Naive thymus-derived CD4-positive, alpha-beta T cell (primary cell): ENCODE measurements around the gene OR2L8. TPM values are rescaled to one million over a fixed set of nuclear protein-coding genes. Genes with fewer than 3 reads are reported as not detected.

Experiments
- ATAC-seq: fragments of 150-1000 bp; cut with Tn5 transposase; 2 replicates; pipeline ENCODE4 v1.10.0; 2021; ENCODE audit warnings: mild to moderate bottlenecking, moderate library complexity
- CTCF ChIA-PET: fragments of 350-600 bp; sonication (Branson Sonifier 250); formaldehyde crosslinking; loops from one replicate; lab custom pipeline; 2021; ENCODE audit warnings: antibody characterized with exemption; lab: Charles Lee
- POLR2A ChIA-PET: fragments of 350-600 bp; sonication (Branson Sonifier 250); formaldehyde crosslinking; loops from one replicate; lab custom pipeline; 2021; ENCODE audit warnings: antibody characterized with exemption, inconsistent platforms; lab: Charles Lee
- DNase-seq, 9 donors: peaks; one replicate each; pipeline versions ENCODE4 v3.0.0 to v3.0.0-alpha.2; 2020 to 2022; ENCODE audit warnings: mixed read lengths in 1 of 9
- H3K27ac ChIP-seq: one replicate; pipeline ENCODE4 v1.7.0; 2013; ENCODE audit warnings: mild to moderate bottlenecking, low read depth, low read length, moderate library complexity
- H3K27me3 ChIP-seq, 2 donors: one replicate each; pipeline ENCODE4 v1.7.0; 2013; ENCODE audit warnings: low read length in 2 of 2, mild to moderate bottlenecking in 2 of 2, moderate library complexity in 2 of 2; ENCODE audit not compliant: control insufficient read depth in 2 of 2, insufficient read depth in 2 of 2
- H3K36me3 ChIP-seq, 3 experiments: 1 replicate in 2 of 3; 2 replicates in 1 of 3; pipeline ENCODE4 v1.7.0; 2013; ENCODE audit warnings: low read length in 3 of 3, mild to moderate bottlenecking in 3 of 3, moderate library complexity in 1 of 3; ENCODE audit not compliant: insufficient read depth in 3 of 3, control insufficient read depth in 2 of 3
- H3K4me1 ChIP-seq, 2 donors: one replicate each; pipeline ENCODE4 v1.7.0; 2013; ENCODE audit warnings: low read length in 2 of 2, mild to moderate bottlenecking in 2 of 2, moderate library complexity in 1 of 2; ENCODE audit not compliant: control insufficient read depth in 2 of 2, insufficient read depth in 2 of 2
- H3K4me3 ChIP-seq: 2 replicates; pipeline ENCODE4 v1.7.0; 2013; ENCODE audit warnings: mild to moderate bottlenecking, low read length
- H3K9me3 ChIP-seq, 3 experiments: 1 replicate in 2 of 3; 2 replicates in 1 of 3; pipeline ENCODE4 v1.7.0; 2013; ENCODE audit warnings: low read length in 3 of 3; ENCODE audit not compliant: control insufficient read depth in 2 of 3
- H3K27ac Mint-ChIP-seq, 9 donors: one replicate each; pipeline ENCODE4 v1.8.0; 2020 to 2022; ENCODE audit warnings: mixed read lengths in 9 of 9, mild to moderate bottlenecking in 8 of 9, moderate library complexity in 5 of 9, inconsistent platforms in 2 of 9
- H3K27me3 Mint-ChIP-seq, 5 donors: one replicate each; pipeline ENCODE4 v1.8.0; 2021 to 2022; ENCODE audit warnings: mixed read lengths in 5 of 5, mild to moderate bottlenecking in 1 of 5
- H3K36me3 Mint-ChIP-seq, 5 donors: one replicate each; pipeline ENCODE4 v1.8.0; 2020 to 2022; ENCODE audit warnings: mixed read lengths in 5 of 5, mild to moderate bottlenecking in 3 of 5, inconsistent platforms in 1 of 5
- H3K4me1 Mint-ChIP-seq, 7 donors: one replicate each; pipeline ENCODE4 v1.8.0; 2020 to 2022; ENCODE audit warnings: mixed read lengths in 7 of 7, mild to moderate bottlenecking in 3 of 7, inconsistent platforms in 1 of 7
- H3K4me3 Mint-ChIP-seq, 10 donors: one replicate each; pipeline ENCODE4 v1.8.0; 2020 to 2022; ENCODE audit warnings: mild to moderate bottlenecking in 10 of 10, mixed read lengths in 10 of 10, moderate library complexity in 6 of 10, inconsistent platforms in 2 of 10
- H3K9me3 Mint-ChIP-seq, 11 donors: one replicate each; pipeline ENCODE4 v1.8.0; 2020 to 2022; ENCODE audit warnings: mixed read lengths in 11 of 11, mild to moderate bottlenecking in 4 of 11, inconsistent platforms in 1 of 11, moderate library complexity in 1 of 11
- intact Hi-C, 2 donors: fragments of 100-400 bp; cut with micrococcal nuclease; formaldehyde crosslinking; loops; one replicate each; pipeline ENCODE4 v1.15.1; 2023
- polyA plus RNA-seq, 2 donors: library from polyadenylated mRNA; unstranded; fragments of 300-500 nt; fragmentation: Illumina TruSeq; gene quantifications; one replicate each; pipeline ENCODE4 v1.2.3, GENCODE V29; 2021
- total RNA-seq, 6 experiments: library from RNA in 5 of 6; stranded (reverse) in 5 of 6; gene quantifications; 1 replicate in 5 of 6; 2 replicates in 1 of 6; pipeline ENCODE4 v1.2.3 and lab custom pipeline; 2021 to 2026

The OR2L8 gene
- total and polyA plus RNA-seq, 7 experiments from 2014 or later: 0.66 to 1.4 (median 0.94) TPM; not detected in 4

DNA sequence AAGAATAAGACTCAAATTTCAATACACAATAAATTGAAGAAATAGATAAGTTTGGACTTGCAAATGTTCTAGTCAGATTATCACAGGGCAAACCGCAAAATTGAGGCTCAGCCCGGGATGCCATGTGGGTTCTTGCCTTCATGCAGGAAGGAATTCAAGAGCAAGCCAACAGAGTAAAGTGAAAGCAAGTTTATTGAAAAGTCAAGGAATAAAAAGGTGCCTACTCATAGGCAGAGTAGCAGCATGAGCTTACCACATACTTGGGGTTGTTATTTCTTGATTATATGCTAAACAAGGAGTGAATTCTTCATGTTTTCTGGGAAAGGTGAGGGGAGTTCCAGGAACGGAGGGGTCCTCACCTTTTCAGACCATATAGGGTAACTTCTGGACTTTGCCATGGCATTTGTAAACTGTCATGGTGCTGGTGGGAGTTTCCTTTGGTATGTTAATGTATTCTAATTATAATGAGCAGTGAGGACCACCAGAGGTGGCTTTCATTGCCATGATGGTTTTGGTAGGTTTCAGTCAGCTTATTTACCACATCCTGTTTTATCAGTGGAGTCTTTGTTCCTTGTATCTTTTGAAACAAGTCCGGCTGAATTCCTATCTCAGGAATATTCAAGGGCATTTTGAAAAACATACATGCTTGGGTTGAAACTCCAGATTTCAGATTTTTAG lies 14.4 kb downstream of the OR2L8 start:
- ChIA-PET POLR2A (no interaction called here), CTCF (no interaction called here)
- no peak overlapping the region for H3K4me3 ChIP-seq
- no peaks in the 10 kb centered on the region for H3K9me3 ChIP-seq
- peaks cover 0 to 6% (median 0%) of the 10 kb centered on the region in 5 donors for H3K27me3 Mint-ChIP-seq
- DNase-seq: no peak
- H3K4me3 Mint-ChIP-seq: no peak overlapping the region
- peaks cover 0 to 30% (median 0%) of the 10 kb centered on the region in 5 donors for H3K36me3 Mint-ChIP-seq
- H3K27me3 ChIP-seq: no peaks in the 10 kb centered on the region
- H3K27ac Mint-ChIP-seq: no peak overlapping the region
- intact Hi-C loops: no loop called here
- ATAC-seq: no peak
- H3K27ac ChIP-seq: no peak overlapping the region
- H3K4me1 Mint-ChIP-seq: peaks cover 0 to 45% (median 0%) of the 10 kb centered on the region in 7 donors
- H3K9me3 Mint-ChIP-seq: peaks cover 4 to 16% (median 9%) of the 10 kb centered on the region in 11 donors
- no peaks in the 10 kb centered on the region for H3K4me1 ChIP-seq
- H3K36me3 ChIP-seq: no peaks in the 10 kb centered on the region

DNA sequence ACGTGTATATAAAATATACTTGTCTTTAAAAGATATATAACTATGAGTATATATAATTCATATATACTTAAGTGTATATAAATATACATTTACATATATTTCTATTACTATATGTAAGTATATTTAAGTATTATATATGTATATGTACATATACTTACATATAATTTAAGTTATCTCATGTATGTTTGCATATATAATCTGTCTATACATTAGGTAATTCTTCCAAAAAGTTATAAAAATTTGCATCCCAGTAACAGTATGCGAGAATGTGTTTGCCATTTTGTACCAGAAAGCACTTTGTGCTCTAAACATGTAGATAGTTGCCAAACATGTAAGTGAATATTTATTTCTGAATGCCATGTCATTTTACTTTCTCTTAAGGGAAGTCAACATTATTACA lies 16.3 kb downstream of the OR2L8 start, which contains the start of gene OR2AK2:
Gene OR2AK2 (plus strand): TSS at position 301 of the 400 bp plus-strand sequence. CDS start 144 bp downstream, outside the sequence.
- DNase-seq: no peak
- ChIA-PET CTCF (no interaction called here), POLR2A (no interaction called here)
- H3K36me3 ChIP-seq: no peaks in the 10 kb centered on the region
- H3K27me3 ChIP-seq: no peaks in the 10 kb centered on the region
- ATAC-seq: no peak
- no peak within 1 kb of the TSS for H3K4me3 Mint-ChIP-seq
- H3K4me1 ChIP-seq: no peaks in the 10 kb centered on the region
- H3K36me3 Mint-ChIP-seq: peaks cover 0 to 32% (median 0%) of the 10 kb centered on the region in 5 donors
- peaks cover 0 to 6% (median 0%) of the 10 kb centered on the region in 5 donors for H3K27me3 Mint-ChIP-seq
- no peak within 1 kb of the TSS for H3K27ac ChIP-seq
- no peaks in the 10 kb centered on the region for H3K9me3 ChIP-seq
- no peak within 1 kb of the TSS for H3K27ac Mint-ChIP-seq
- H3K9me3 Mint-ChIP-seq: peaks cover 0 to 20% (median 6%) of the 10 kb centered on the region in 11 donors
- intact Hi-C loops: no loop called here
- H3K4me3 ChIP-seq: no peak within 1 kb of the TSS
- H3K4me1 Mint-ChIP-seq: peaks cover 0 to 45% (median 0%) of the 10 kb centered on the region in 7 donors

DNA sequence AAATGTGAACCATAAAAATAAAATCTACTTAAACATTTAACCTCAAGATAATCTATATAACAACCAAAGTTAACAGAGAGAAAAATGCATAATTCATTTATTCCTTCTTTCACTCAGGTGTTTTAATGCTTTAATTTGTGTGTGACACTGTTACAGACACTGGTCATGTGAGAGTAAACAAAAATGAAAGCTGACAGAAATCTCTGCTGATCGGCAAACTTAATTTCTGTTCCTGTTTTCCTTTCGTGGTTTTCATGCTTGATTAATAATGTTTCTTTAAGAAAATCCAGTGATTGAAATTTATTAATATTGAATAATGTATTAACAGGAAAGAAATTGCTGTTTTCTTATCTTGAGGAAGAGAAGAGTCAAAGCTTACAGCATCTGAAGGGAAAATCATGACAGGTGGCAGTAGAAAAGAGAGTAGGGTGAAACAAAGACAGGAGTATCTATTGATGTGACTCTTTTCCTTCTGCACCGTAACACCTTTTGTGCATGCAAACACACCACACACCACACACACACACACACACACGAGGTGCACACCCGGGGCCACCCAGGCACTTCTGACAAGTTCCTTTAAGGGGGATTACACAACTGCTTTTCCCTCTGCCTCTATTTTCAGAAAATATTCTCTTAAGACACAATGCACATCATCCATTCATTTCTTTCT lies 18.0 kb downstream of the OR2L8 start:
- intact Hi-C loops: no loop called here
- Histone ChIP-seq H3K27me3 (no peaks in the 10 kb centered on the region), H3K4me3 (no peak overlapping the region), H3K4me1 (no peaks in the 10 kb centered on the region), H3K36me3 (no peaks in the 10 kb centered on the region), H3K27ac (no peak overlapping the region), H3K9me3 (no peaks in the 10 kb centered on the region)
- peaks cover 0 to 5% (median 0%) of the 10 kb centered on the region in 5 donors for H3K27me3 Mint-ChIP-seq
- peaks cover 0 to 39% (median 0%) of the 10 kb centered on the region in 7 donors for H3K4me1 Mint-ChIP-seq
- H3K4me3 Mint-ChIP-seq: peak overlapping the region in 1 of 10 donors; percentile 7
- CTCF ChIA-PET: no interaction called here
- ATAC-seq (no peak), DNase-seq (no peak)
- peaks cover 0 to 14% (median 6%) of the 10 kb centered on the region in 11 donors for H3K9me3 Mint-ChIP-seq
- H3K27ac Mint-ChIP-seq: peak overlapping the region in 1 of 9 donors; percentile 54
- peaks cover 0 to 38% (median 0%) of the 10 kb centered on the region in 5 donors for H3K36me3 Mint-ChIP-seq
- POLR2A ChIA-PET: no interaction called here

DNA sequence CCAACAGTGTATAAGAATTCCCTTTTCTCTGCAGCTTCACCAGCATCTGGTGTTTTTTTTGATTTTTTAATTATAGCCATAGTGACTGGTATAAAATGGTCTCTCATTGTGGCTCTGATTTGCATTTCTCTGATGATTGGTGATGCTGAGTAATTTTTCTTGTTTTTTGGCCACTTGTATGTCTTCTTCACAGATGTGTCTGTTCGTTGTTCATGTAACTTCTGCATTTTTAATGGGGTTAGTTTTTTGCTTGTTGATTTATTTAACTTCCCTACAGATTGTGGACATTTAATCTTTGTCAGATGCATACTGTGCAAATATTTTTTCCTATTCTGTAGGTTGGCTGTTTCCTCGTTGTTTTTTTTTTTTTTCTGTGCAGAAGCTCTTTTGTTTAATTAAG lies 44.3 kb downstream of the OR2L8 start:
- ChIA-PET CTCF (no interaction called here), POLR2A (no interaction called here)
- Histone ChIP-seq H3K36me3 (no peaks in the 10 kb centered on the region), H3K9me3 (no peaks in the 10 kb centered on the region), H3K4me1 (no peaks in the 10 kb centered on the region), H3K27ac (no peak overlapping the region), H3K27me3 (no peaks in the 10 kb centered on the region), H3K4me3 (no peak overlapping the region)
- ATAC-seq (no peak), DNase-seq (no peak)
- no peak overlapping the region for H3K4me3 Mint-ChIP-seq
- peaks cover 0 to 4% (median 0%) of the 10 kb centered on the region in 5 donors for H3K27me3 Mint-ChIP-seq
- H3K36me3 Mint-ChIP-seq: peaks cover 0 to 39% (median 7%) of the 10 kb centered on the region in 5 donors
- H3K9me3 Mint-ChIP-seq: peaks cover 0 to 8% (median 0%) of the 10 kb centered on the region in 11 donors
- peaks cover 0 to 8% (median 0%) of the 10 kb centered on the region in 7 donors for H3K4me1 Mint-ChIP-seq
- intact Hi-C loops: no loop called here
- no peak overlapping the region for H3K27ac Mint-ChIP-seq

DNA sequence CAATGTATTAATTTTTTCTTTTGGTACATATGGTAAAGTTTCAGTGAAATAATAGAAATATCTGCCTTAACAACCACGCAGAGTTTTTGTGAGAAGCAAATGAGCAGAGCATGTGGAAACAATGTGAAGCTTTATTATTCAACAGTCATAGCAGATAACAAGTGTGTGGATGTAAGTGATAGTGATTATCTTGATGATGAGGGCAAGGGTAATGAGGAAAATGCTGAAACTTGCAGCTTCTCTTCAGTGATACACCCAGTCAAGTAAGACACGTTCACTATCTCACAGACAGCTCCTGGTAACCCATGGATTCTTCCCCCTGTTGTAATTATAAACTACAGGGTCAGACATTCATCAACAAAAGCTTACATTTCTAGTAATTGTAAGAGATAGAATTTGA lies 50.2 kb downstream of the OR2L8 start:
- peaks cover 0 to 8% (median 0%) of the 10 kb centered on the region in 5 donors for H3K27me3 Mint-ChIP-seq
- H3K36me3 Mint-ChIP-seq: peaks cover 0 to 28% (median 5%) of the 10 kb centered on the region in 5 donors
- H3K9me3 ChIP-seq: no peaks in the 10 kb centered on the region
- no peak for ATAC-seq
- CTCF ChIA-PET: no interaction called here
- no peak overlapping the region for H3K27ac Mint-ChIP-seq
- no peaks in the 10 kb centered on the region for H3K4me1 ChIP-seq
- no peaks in the 10 kb centered on the region for H3K27me3 ChIP-seq
- no peak overlapping the region for H3K4me3 Mint-ChIP-seq
- no peak overlapping the region for H3K4me3 ChIP-seq
- POLR2A ChIA-PET: no interaction called here
- peaks cover 0 to 6% (median 0%) of the 10 kb centered on the region in 11 donors for H3K9me3 Mint-ChIP-seq
- no peaks in the 10 kb centered on the region for H3K36me3 ChIP-seq
- peaks cover 0 to 5% (median 0%) of the 10 kb centered on the region in 7 donors for H3K4me1 Mint-ChIP-seq
- intact Hi-C loops: no loop called here
- DNase-seq: no peak
- no peak overlapping the region for H3K27ac ChIP-seq
